ENCODE measurements around the gene HELZ. TPM values are rescaled to one million over a fixed set of nuclear protein-coding genes. Genes with fewer than 3 reads are reported as not detected.

The HELZ gene
- total RNA-seq, 4 donors from 2014 or later = 24.4 to 42.4 (median 26.3) TPM

- no peak for TF ChIP-seq POLR2A (IDR thresholded peaks at IDR 0.05)
- no peak for TF ChIP-seq CTCF (IDR thresholded peaks at IDR 0.05)
Observed at GRCh38 chr17:67027031-67027628, 217.9 kb downstream of the HELZ start.

DNA sequence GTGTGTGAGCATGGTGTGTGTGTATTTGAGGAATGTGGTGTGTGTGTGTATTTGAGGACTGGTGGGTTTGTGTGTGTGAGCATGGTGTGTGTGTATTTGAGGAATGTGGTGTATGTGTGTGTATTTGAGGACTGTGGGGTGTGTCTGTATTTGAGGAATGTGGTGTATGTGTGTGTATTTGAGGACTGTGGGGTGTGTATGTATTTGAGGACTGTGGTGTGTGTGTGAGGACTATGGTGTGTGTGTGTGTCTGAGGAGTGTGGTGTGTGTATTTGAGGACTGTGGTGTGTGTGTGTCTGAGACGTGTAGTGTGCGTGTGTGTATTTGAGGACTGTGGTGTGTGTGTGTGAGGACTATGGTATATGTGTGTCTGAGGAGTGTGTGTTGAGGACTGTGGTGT is 218.7 kb downstream of the HELZ start:
- no peak overlapping the region for H3K4me3 ChIP-seq (ENCODE audit: low read depth, poor library complexity, severe bottlenecking)
- no peak for TF ChIP-seq CTCF (IDR thresholded peaks at IDR 0.05)
- TF ChIP-seq POLR2A (IDR thresholded peaks at IDR 0.05) = no peak
- whole genome bisulfite sequencing, 2 donors = 83 to 90% methylated on average over 2 of the region's 2 CpGs
- intact Hi-C loops (cut with DNase I; ENCODE audit: low total_unique reads) = no loop called here
- DNase-seq (ENCODE audit: low spot score in 2 of 2) = no peak

More at GRCh38 chr17:67027031-67027628, 217.9 kb downstream of the HELZ start:
- intact Hi-C loops (cut with DNase I; ENCODE audit: low total_unique reads) = no loop called here
- H3K4me3 ChIP-seq (ENCODE audit: low read depth, poor library complexity, severe bottlenecking) = no peak overlapping the region
- DNase-seq (ENCODE audit: low spot score in 2 of 2) = no peak
- 78 to 87% methylated on average over 12 of the region's 12 CpGs for WGBS, 2 donors

DNA sequence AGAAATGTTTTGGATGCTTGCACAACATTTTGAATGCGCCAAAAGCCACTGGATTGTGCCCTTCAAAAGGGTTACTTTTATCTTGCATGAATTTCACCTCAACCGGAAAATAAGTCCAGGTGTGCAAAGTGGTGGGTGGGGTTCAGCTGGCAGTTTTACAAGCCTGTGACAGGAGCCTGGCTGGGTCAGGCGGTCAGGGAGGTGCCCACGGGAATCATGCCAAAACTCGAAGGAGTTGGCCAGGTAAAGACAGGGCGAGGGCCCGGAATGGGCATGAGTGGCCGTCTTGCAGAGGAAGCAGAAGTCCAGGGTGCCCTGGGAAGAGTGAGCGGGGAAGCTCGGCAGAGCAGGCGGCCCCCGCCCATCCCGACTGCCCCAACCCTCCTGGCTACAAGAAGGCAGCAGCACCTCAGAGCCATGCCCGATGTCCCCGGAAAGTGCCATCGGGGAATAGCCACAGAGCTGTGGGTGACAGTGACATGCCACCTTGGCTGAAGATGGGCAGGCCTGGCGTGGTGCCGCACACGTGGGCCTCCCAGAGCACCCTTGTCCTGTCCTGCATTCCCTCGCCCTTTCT is 219.7 kb downstream of the HELZ start:
- no peak overlapping the region for H3K4me3 ChIP-seq (ENCODE audit: low read depth, poor library complexity, severe bottlenecking)
- 66 to 75% methylated on average over 20 of the region's 20 CpGs for WGBS, 2 donors
- intact Hi-C loops (cut with DNase I; ENCODE audit: low total_unique reads) = no loop called here
- no peak for TF ChIP-seq CTCF (IDR thresholded peaks at IDR 0.05)
- no peak for TF ChIP-seq POLR2A (IDR thresholded peaks at IDR 0.05)
- no peak for DNase-seq (ENCODE audit: low spot score in 2 of 2)

DNA sequence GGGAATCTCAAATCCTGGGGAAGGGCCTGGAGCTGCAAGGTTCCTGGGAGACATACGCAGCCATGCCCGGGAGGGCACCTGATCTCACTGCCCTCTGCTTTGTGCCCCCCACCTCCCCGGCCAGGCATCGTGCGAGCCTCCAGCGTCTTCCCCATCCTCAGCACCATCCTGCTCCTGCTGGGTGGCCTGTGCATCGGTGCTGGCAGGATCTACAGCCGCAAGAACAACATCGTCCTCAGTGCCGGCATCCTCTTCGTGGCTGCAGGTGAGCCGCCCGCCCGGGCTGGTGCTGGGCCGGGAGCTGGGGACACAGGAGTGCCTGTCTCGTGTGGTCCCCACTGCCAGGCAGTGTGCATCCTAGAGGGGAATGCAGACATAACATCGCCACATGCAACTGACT is 220.3 kb downstream of the HELZ start:
- H3K4me3 ChIP-seq (ENCODE audit: low read depth, poor library complexity, severe bottlenecking) = no peak overlapping the region
- intact Hi-C loops (cut with DNase I; ENCODE audit: low total_unique reads) = no loop called here
- 88 to 90% methylated on average over 15 to 17 of the region's 17 CpGs for WGBS, 2 donors
- TF ChIP-seq CTCF (IDR thresholded peaks at IDR 0.05) (no peak), POLR2A (IDR thresholded peaks at IDR 0.05) (no peak)
- DNase-seq (ENCODE audit: low spot score in 2 of 2) = no peak

- DNase-seq (ENCODE audit: low spot score in 2 of 2) = no peak
- WGBS, 2 donors = 76 to 82% methylated on average over 8 to 12 of the region's 12 CpGs
- H3K4me3 ChIP-seq (ENCODE audit: low read depth, poor library complexity, severe bottlenecking) = no peak overlapping the region
- intact Hi-C loops (cut with DNase I; ENCODE audit: low total_unique reads) = no loop called here
- TF ChIP-seq POLR2A (IDR thresholded peaks at IDR 0.05) = no peak
- TF ChIP-seq CTCF (IDR thresholded peaks at IDR 0.05) = no peak
Observed at GRCh38 chr17:67022451-67022810, 222.6 kb downstream of the HELZ start.

All from lower leg skin (tissue), 4 donors.